H1 (cell line): ENCODE measurements around the gene PTPRE. TPM values are rescaled to one million over a fixed set of nuclear protein-coding genes. Genes with fewer than 3 reads are reported as not detected.

ENCODE experiments used
- CTCF ChIA-PET: fragments of 300-600 bp; sonication (Branson Sonifier 250); formaldehyde crosslinking; loops from one replicate; lab custom pipeline; 2021; ENCODE audit not compliant: partially characterized antibody; lab: Charles Lee
- POLR2A ChIA-PET: fragments of 300-600 bp; sonication (Branson Sonifier 250); formaldehyde crosslinking; loops from one replicate; lab custom pipeline; 2021; ENCODE audit warnings: inconsistent platforms; ENCODE audit not compliant: partially characterized antibody; lab: Charles Lee
- DNase-seq, 2 experiments: peaks; one replicate each; pipeline versions ENCODE4 v3.0.0 to v3.0.0-alpha.2; 2010 to 2022; ENCODE audit warnings: low spot score in 2 of 2, low read depth in 1 of 2, mixed read lengths in 1 of 2
- FAIRE-seq: peaks from 2 replicates; lab custom pipeline; 2011; peaks lifted over from hg19 to GRCh38; lab: Jason Lieb, UNC
- H2AFZ ChIP-seq: 2 replicates; pipeline ENCODE4 v1.8.1; 2012; ENCODE audit warnings: low read length, inconsistent platforms
- H2AK5ac ChIP-seq: 2 replicates; pipeline ENCODE4 v1.6.1; 2013; ENCODE audit warnings: low read depth, low read length
- H2BK120ac ChIP-seq: replicated peaks from 2 replicates; pipeline ENCODE3; 2013; ENCODE audit warnings: low read depth, low read length, inconsistent platforms
- H2BK12ac ChIP-seq: 2 replicates; pipeline ENCODE4 v1.6.1; 2013; ENCODE audit warnings: low read depth, low read length
- H2BK15ac ChIP-seq: 2 replicates; pipeline ENCODE4 v1.6.1; 2013; ENCODE audit warnings: low read length
- H2BK20ac ChIP-seq: 2 replicates; pipeline ENCODE4 v1.6.1; 2013; ENCODE audit warnings: low read length
- H2BK5ac ChIP-seq: 2 replicates; pipeline ENCODE4 v1.6.1; 2013; ENCODE audit warnings: low read depth, low read length
- H3K14ac ChIP-seq: 2 replicates; pipeline ENCODE4 v1.6.1; 2013; ENCODE audit warnings: inconsistent platforms; ENCODE audit not compliant: insufficient read length
- H3K18ac ChIP-seq: 2 replicates; pipeline ENCODE4 v1.6.1; 2013; ENCODE audit warnings: low read length; ENCODE audit errors: extremely low read depth
- H3K23ac ChIP-seq: 2 replicates; pipeline ENCODE4 v1.6.1; 2013; ENCODE audit warnings: inconsistent platforms; ENCODE audit not compliant: insufficient read length
- H3K23me2 ChIP-seq: 2 replicates; pipeline ENCODE4 v1.6.1; 2013; ENCODE audit warnings: low read depth, low read length
- H3K27ac ChIP-seq: 2 replicates; pipeline ENCODE4 v1.6.1; 2011; ENCODE audit warnings: low read depth, low read length, inconsistent platforms
- H3K27me3 ChIP-seq, 4 experiments: replicated peaks in 1 of 4; 1 replicate in 1 of 4; 2 replicates in 3 of 4; pipeline versions ENCODE4 v1.6.1 to v1.8.1; 2011 to 2013; ENCODE audit warnings: low read length in 3 of 4, mild to moderate bottlenecking in 3 of 4, inconsistent platforms in 2 of 4, mixed read lengths in 2 of 4, moderate library complexity in 1 of 4; ENCODE audit not compliant: control insufficient read depth in 3 of 4, insufficient read depth in 3 of 4; ENCODE audit errors: extremely low read depth in 1 of 4
- H3K36me3 ChIP-seq, 4 experiments: 2 replicates each; pipeline versions ENCODE4 v1.6.1 to v1.8.1; 2011 to 2013; ENCODE audit warnings: mild to moderate bottlenecking in 4 of 4, low read length in 3 of 4, moderate library complexity in 2 of 4, control low read depth in 1 of 4, inconsistent platforms in 1 of 4; ENCODE audit not compliant: insufficient read depth in 4 of 4, control insufficient read depth in 2 of 4
- H3K4ac ChIP-seq: replicated peaks from 2 replicates; pipeline ENCODE3; 2013; ENCODE audit warnings: low read length, low read depth, mixed read lengths, inconsistent platforms; ENCODE audit not compliant: insufficient read length
- H3K4me1 ChIP-seq, 4 experiments: replicated peaks in 1 of 4; 1 replicate in 1 of 4; 2 replicates in 3 of 4; pipeline versions ENCODE4 v1.6.1 to v1.8.1; 2011 to 2013; ENCODE audit warnings: low read length in 3 of 4, inconsistent platforms in 2 of 4, mixed read lengths in 1 of 4; ENCODE audit not compliant: insufficient read depth in 4 of 4, control insufficient read depth in 3 of 4
- H3K4me2 ChIP-seq, 2 experiments: 2 replicates each; pipeline versions ENCODE4 v1.6.1 to v1.8.1; 2011 to 2013; ENCODE audit warnings: low read depth in 2 of 2, low read length in 2 of 2, control low read depth in 1 of 2, inconsistent platforms in 1 of 2, mild to moderate bottlenecking in 1 of 2; ENCODE audit not compliant: insufficient read depth in 1 of 2
- H3K4me3 ChIP-seq, 4 experiments: fragments of 200-600, 300-600 bp in 1 of 4; sonication (generic), shearing (Covaris generic), sonication (Bioruptor Twin) in 1 of 4; 2 replicates each; pipeline versions ENCODE4 v1.5.1 to v1.8.1; 2011 to 2016; ENCODE audit warnings: low read length in 4 of 4, low read depth in 3 of 4, control low read depth in 2 of 4, inconsistent platforms in 2 of 4, mild to moderate bottlenecking in 2 of 4, mixed read lengths in 1 of 4, moderate library complexity in 1 of 4; ENCODE audit not compliant: insufficient read depth in 2 of 4; ENCODE audit errors: extremely low read depth in 1 of 4
- H3K56ac ChIP-seq: replicated peaks from 2 replicates; pipeline ENCODE3; 2013; ENCODE audit warnings: low read depth, mild to moderate bottlenecking, mixed read lengths, low read length, inconsistent platforms; ENCODE audit not compliant: insufficient read length
- H3K79me1 ChIP-seq: 2 replicates; pipeline ENCODE4 v1.6.1; 2013; ENCODE audit warnings: low read depth, low read length, control low read depth
- H3K79me2 ChIP-seq, 2 experiments: 2 replicates each; pipeline versions ENCODE4 v1.6.1 to v1.8.1; 2012 to 2013; ENCODE audit warnings: low read length in 2 of 2, mild to moderate bottlenecking in 2 of 2, inconsistent platforms in 1 of 2; ENCODE audit not compliant: insufficient read depth in 2 of 2, control insufficient read depth in 1 of 2
- H3K9ac ChIP-seq, 4 experiments: replicated peaks in 1 of 4; 1 replicate in 1 of 4; 2 replicates in 3 of 4; pipeline versions ENCODE4 v1.6.1 to v1.8.1; 2011 to 2013; ENCODE audit warnings: low read depth in 3 of 4, low read length in 3 of 4, control low read depth in 2 of 4, mild to moderate bottlenecking in 2 of 4, moderate library complexity in 2 of 4, inconsistent platforms in 1 of 4; ENCODE audit errors: extremely low read depth in 1 of 4
- H3K9me3 ChIP-seq, 2 experiments: 2 replicates each; pipeline versions ENCODE4 v1.6.1 to v1.8.1; 2012 to 2013; ENCODE audit warnings: mild to moderate bottlenecking in 2 of 2, moderate library complexity in 2 of 2, control low read depth in 1 of 2, inconsistent platforms in 1 of 2, low read depth in 1 of 2, low read length in 1 of 2, mixed read lengths in 1 of 2; ENCODE audit not compliant: insufficient read depth in 2 of 2
- H4K20me1 ChIP-seq, 2 experiments: replicated peaks in 1 of 2; 2 replicates each; pipeline versions ENCODE3 to v1.8.1; 2011 to 2013; ENCODE audit warnings: inconsistent platforms in 2 of 2, low read length in 2 of 2, mild to moderate bottlenecking in 1 of 2; ENCODE audit not compliant: insufficient read depth in 2 of 2, control insufficient read depth in 1 of 2
- H4K5ac ChIP-seq: 2 replicates; pipeline ENCODE4 v1.6.1; 2013; ENCODE audit warnings: low read length, low read depth, mixed read lengths, inconsistent platforms; ENCODE audit not compliant: insufficient read length
- H4K8ac ChIP-seq: 2 replicates; pipeline ENCODE4 v1.8.0; 2013; ENCODE audit warnings: mild to moderate bottlenecking, moderate library complexity, low read length, inconsistent platforms; ENCODE audit not compliant: insufficient read depth; ENCODE audit errors: extremely low read depth
- H4K91ac ChIP-seq: replicated peaks from 2 replicates; pipeline ENCODE3; 2013; ENCODE audit warnings: low read length, mixed read lengths, inconsistent platforms; ENCODE audit not compliant: insufficient read length
- RNF2 ChIP-seq: fragments of 200-900, 300-1000 bp; sonication (generic); IDR thresholded peaks from 2 replicates; pipeline ENCODE4 v1.7.1; 2016; ENCODE audit warnings: borderline replicate concordance, low read depth, mild to moderate bottlenecking, antibody characterized with exemption, low read length; ENCODE audit not compliant: poor library complexity, severe bottlenecking; ENCODE audit errors: missing control alignments
- WGBS, 2 experiments: shearing (Covaris generic) in 1 of 2; methylation state at CpG; one replicate each; pipeline versions ENCODE4 v1.1.6 to v1.1.7; 2013 to 2015; ENCODE audit warnings: low lambda C conversion rate in 2 of 2, mixed read lengths in 2 of 2, inconsistent platforms in 1 of 2, low coverage in 1 of 2, missing lambda C conversion rate in 1 of 2; ENCODE audit not compliant: insufficient replicate concordance in 2 of 2, insufficient coverage in 1 of 2, insufficient read length in 1 of 2; ENCODE audit errors: extremely low coverage in 1 of 2, missing lambda C conversion rate in 1 of 2; 5-methylcytosine and 5-hydroxymethylcytosine counted together
- polyA plus RNA-seq, 7 experiments: library from polyadenylated mRNA; depleted of rRNA in 3 of 7; stranded (reverse) in 5 of 7; unstranded in 2 of 7; fragments of >200 nt in 5 of 7; fragments of 200-250 nt in 2 of 7; gene quantifications; 1 replicate in 5 of 7; 2 replicates in 1 of 7; 4 replicates in 1 of 7; pipeline versions ENCODE4 v1.2.1 to v1.2.3, GENCODE V29; 2011 to 2013; ENCODE audit warnings: missing spikeins in 2 of 7, mixed read lengths in 2 of 7
- total RNA-seq: library from RNA; stranded (reverse); fragmentation: NEBNext Ultra II Directional; extraction: Animal tissue kit (Norgen Biotek cat#: 25700); gene quantifications from 2 replicates; pipeline ENCODE4 v1.2.1, GENCODE V29; 2021

The PTPRE gene
- total and polyA plus RNA-seq, 2 of the 8 experiments (the other 6 are each of a cell fraction or from before 2014, with no cell fraction given), result 0.33 to 0.54 TPM

- no peaks in the 10 kb centered on the region for H3K27me3 ChIP-seq
- H4K5ac ChIP-seq, result no peak overlapping the region
- H2AK5ac ChIP-seq, result no peak overlapping the region
- H2BK120ac ChIP-seq, result no peak overlapping the region
- DNase-seq (no peak), FAIRE-seq (no peak)
- 69% methylated on average over 3 of the region's 8 CpGs; no CpG with 5 or more reads in 1 of the 2 experiments for WGBS, 2 experiments
- no peak overlapping the region for H2BK12ac ChIP-seq
- H3K9ac ChIP-seq, result no peak overlapping the region
- H4K91ac ChIP-seq, result no peak overlapping the region
- no peak overlapping the region for H3K4ac ChIP-seq
- H3K4me1 ChIP-seq, result peaks cover 5 to 10% (median 9%) of the 10 kb centered on the region in 4 experiments; a peak in 5 of 7 replicates
- H3K4me2 ChIP-seq, result no peak overlapping the region
- peaks cover 6% of the 10 kb centered on the region in 2 experiments for H4K20me1 ChIP-seq
- POLR2A ChIA-PET, result no interaction called here
- no peak overlapping the region for H3K27ac ChIP-seq
- H3K9me3 ChIP-seq, result no peaks in the 10 kb centered on the region
- no peak overlapping the region for H4K8ac ChIP-seq
- H2BK15ac ChIP-seq, result no peak overlapping the region
- H3K56ac ChIP-seq, result no peak overlapping the region
- H3K23ac ChIP-seq, result no peak overlapping the region
- no peaks in the 10 kb centered on the region for H3K36me3 ChIP-seq
- no peak overlapping the region for H3K4me3 ChIP-seq
- no peaks in the 10 kb centered on the region; the same call in 1 of the 2 replicates for H3K23me2 ChIP-seq
- CTCF ChIA-PET, result interaction anchor here (0.9 to 2.3 kb wide), 3 partner anchors 11 to 39 kb away, joined by 3 to 11 read pairs (median 4); no protein-coding TSS in a partner anchor
- no peak overlapping the region for H3K18ac ChIP-seq
- peaks cover 10 to 23% of the 10 kb centered on the region in 2 experiments for H3K79me2 ChIP-seq
- H2BK20ac ChIP-seq, result no peak overlapping the region
- peaks cover 5% of the 10 kb centered on the region; the same call in 1 of the 2 replicates for H3K79me1 ChIP-seq
- H2BK5ac ChIP-seq, result no peak overlapping the region
- H3K14ac ChIP-seq, result no peak overlapping the region
- no peak overlapping the region for H2AFZ ChIP-seq
- no peak for TF ChIP-seq RNF2
Observed at GRCh38 chr10:128128582-128128981, 221.7 kb downstream of the PTPRE start.
